ENCODE measurements around the gene MTRF1.

DNA sequence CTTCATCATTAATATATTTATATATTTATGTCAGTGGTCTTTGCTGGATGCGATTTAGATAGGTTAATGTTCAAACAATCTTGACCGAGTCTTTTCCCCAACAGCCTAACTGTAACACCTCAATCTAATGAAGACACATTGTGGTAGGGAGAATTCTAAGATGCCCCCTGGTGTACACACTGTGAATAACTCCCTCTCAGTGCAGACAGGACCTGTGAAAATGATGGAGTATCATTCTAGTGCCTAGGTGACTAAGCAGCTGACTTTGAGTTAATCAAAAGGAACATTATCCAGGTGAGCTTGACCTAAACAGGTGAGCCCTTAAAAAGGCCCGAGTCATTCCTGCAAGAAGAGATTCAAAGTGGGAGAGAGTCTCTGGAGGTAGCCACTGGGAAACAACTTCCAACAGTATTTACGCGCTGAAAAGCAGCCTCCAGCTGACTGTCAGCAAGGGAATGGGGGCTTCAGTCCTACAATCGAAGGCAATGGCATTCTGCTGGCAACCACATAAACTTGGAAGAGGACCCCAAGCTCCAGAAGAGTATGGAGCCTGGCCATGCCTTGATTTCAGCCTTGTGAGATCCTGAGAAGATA, 41.0 kb downstream of the MTRF1 start:
- TF ChIP-seq POLR2A (IDR thresholded peaks at IDR 0.05; ENCODE audit: low read length) (no peak), GATA3 (IDR thresholded peaks at IDR 0.05; ENCODE audit: borderline replicate concordance) (no peak), NFE2L2 (conservative IDR thresholded peaks at IDR 0.05; ENCODE audit: low read length) (no peak), CHD2 (IDR thresholded peaks at IDR 0.05; ENCODE audit: low read length, partially characterized antibody) (no peak), MYC (IDR thresholded peaks at IDR 0.05; ENCODE audit: borderline replicate concordance, low read length) (no peak), EP300 (IDR thresholded peaks at IDR 0.05) (no peak), JUN (IDR thresholded peaks at IDR 0.05) (no peak), SMC3 (IDR thresholded peaks at IDR 0.05) (peak; percentile 65), FOSL2 (IDR thresholded peaks at IDR 0.05) (no peak), FOSL2 (CRISPR knock-in tag; IDR thresholded peaks at IDR 0.05) (no peak), NR3C1 (IDR thresholded peaks at IDR 0.05) (no peak), JUNB (IDR thresholded peaks at IDR 0.05) (no peak)
- TF ChIP-seq, protein P1, sequence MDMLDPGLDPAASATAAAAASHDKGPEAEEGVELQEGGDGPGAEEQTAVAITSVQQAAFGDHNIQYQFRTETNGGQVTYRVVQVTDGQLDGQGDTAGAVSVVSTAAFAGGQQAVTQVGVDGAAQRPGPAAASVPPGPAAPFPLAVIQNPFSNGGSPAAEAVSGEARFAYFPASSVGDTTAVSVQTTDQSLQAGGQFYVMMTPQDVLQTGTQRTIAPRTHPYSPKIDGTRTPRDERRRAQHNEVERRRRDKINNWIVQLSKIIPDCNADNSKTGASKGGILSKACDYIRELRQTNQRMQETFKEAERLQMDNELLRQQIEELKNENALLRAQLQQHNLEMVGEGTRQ (IDR thresholded peaks at IDR 0.05), result no peak
- TF ChIP-seq, protein P2, sequence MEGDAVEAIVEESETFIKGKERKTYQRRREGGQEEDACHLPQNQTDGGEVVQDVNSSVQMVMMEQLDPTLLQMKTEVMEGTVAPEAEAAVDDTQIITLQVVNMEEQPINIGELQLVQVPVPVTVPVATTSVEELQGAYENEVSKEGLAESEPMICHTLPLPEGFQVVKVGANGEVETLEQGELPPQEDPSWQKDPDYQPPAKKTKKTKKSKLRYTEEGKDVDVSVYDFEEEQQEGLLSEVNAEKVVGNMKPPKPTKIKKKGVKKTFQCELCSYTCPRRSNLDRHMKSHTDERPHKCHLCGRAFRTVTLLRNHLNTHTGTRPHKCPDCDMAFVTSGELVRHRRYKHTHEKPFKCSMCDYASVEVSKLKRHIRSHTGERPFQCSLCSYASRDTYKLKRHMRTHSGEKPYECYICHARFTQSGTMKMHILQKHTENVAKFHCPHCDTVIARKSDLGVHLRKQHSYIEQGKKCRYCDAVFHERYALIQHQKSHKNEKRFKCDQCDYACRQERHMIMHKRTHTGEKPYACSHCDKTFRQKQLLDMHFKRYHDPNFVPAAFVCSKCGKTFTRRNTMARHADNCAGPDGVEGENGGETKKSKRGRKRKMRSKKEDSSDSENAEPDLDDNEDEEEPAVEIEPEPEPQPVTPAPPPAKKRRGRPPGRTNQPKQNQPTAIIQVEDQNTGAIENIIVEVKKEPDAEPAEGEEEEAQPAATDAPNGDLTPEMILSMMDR (IDR thresholded peaks at IDR 0.05), result peak; percentile 55
- TF ChIP-seq, protein P3, sequence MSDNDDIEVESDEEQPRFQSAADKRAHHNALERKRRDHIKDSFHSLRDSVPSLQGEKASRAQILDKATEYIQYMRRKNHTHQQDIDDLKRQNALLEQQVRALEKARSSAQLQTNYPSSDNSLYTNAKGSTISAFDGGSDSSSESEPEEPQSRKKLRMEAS (IDR thresholded peaks at IDR 0.05), result no peak
